Astrocyte of the cerebellum (primary cell): ENCODE results near the gene MAFG.
"Not testable (repeated sequence)": the region's sequence is repeated elsewhere in the genome, so short reads cannot be mapped to it uniquely, and the experiment has no call there.

Experiments
- DNase-seq: peaks from one replicate; pipeline ENCODE4 v3.0.0-alpha.2; 2011; ENCODE audit warnings: low read depth
- H3K4me3 ChIP-seq: 2 replicates; pipeline ENCODE4 v1.5.1; 2011; ENCODE audit warnings: mild to moderate bottlenecking, low read depth, low read length, moderate library complexity
- CTCF ChIP-seq: IDR thresholded peaks from 2 replicates; pipeline ENCODE4 v1.5.1; 2012; ENCODE audit warnings: low read length, low read depth, moderate library complexity, mild to moderate bottlenecking; ENCODE audit errors: missing control alignments
- in situ Hi-C: cut with HindIII; loops from 2 replicates; pipeline ENCODE4 v1.10.0; 2017; ENCODE audit warnings: low sequenced_read_pairs

Gene MAFG

GRCh38 chr17:81957691-81958432 lies 30.3 kb upstream of the MAFG start:
- TF ChIP-seq CTCF: no peak
- in situ Hi-C loops: no loop called here
- no peak overlapping the region for H3K4me3 ChIP-seq
- DNase-seq: no peak

GRCh38 chr17:81956607-81957589 lies 29.4 kb upstream of the MAFG start:
- in situ Hi-C loops: no loop called here
- no peak for TF ChIP-seq CTCF
- H3K4me3 ChIP-seq: no peak overlapping the region
- no peak for DNase-seq

GRCh38 chr17:81955756-81956544 lies 28.4 kb upstream of the MAFG start:
- in situ Hi-C loops: no loop called here
- DNase-seq: no peak
- TF ChIP-seq CTCF: no peak
- no peak overlapping the region for H3K4me3 ChIP-seq

GRCh38 chr17:81955058-81955681 lies 27.6 kb upstream of the MAFG start:
- DNase-seq: no peak
- no peak overlapping the region for H3K4me3 ChIP-seq
- in situ Hi-C loops: no loop called here
- no peak for TF ChIP-seq CTCF

GRCh38 chr17:81954131-81955057 lies 26.9 kb upstream of the MAFG start:
- DNase-seq: no peak
- no peak overlapping the region for H3K4me3 ChIP-seq
- in situ Hi-C loops: no loop called here
- no peak for TF ChIP-seq CTCF

- H3K4me3 ChIP-seq, DNase-seq, in situ Hi-C loops: not testable (repeated sequence)
Measured at GRCh38 chr17:81953443-81953842, 25.9 kb upstream of the MAFG start.
